ENCODE results near the gene RESP18.

- TF ChIP-seq CTCF (conservative IDR thresholded peaks at IDR 0.05 in 1 of 2, IDR thresholded peaks at IDR 0.05 in 1 of 2; ENCODE audit: extremely low read depth in 1 of 2, insufficient read depth in 1 of 2, low read depth in 1 of 2, low read length in 2 of 2) (no peak), EZH2 (IDR thresholded peaks at IDR 0.05; ENCODE audit: borderline replicate concordance, low read length) (no peak)
Measured at GRCh38 chr2:219325657-219326315, 6.8 kb downstream of the RESP18 start.
